Kidney epithelial cell (primary cell): ENCODE data around the gene DNAJC27. TPM values are rescaled to one million over a fixed set of nuclear protein-coding genes. Genes with fewer than 3 reads are reported as not detected.

Source experiments
- DNase-seq: peaks from one replicate; pipeline ENCODE4 v3.0.0-alpha.2; 2010; ENCODE audit warnings: low read depth
- H3K27me3 ChIP-seq: 2 replicates; pipeline ENCODE4 v1.6.0; 2011; ENCODE audit warnings: low read length; ENCODE audit not compliant: control insufficient read depth, insufficient read depth
- H3K36me3 ChIP-seq: 2 replicates; pipeline ENCODE4 v1.5.1; 2011; ENCODE audit warnings: low read length; ENCODE audit not compliant: control insufficient read depth, insufficient read depth
- H3K4me3 ChIP-seq: 2 replicates; pipeline ENCODE4 v1.5.1; 2011; ENCODE audit warnings: low read depth, mild to moderate bottlenecking, control low read depth, low read length
- total RNA-seq: library from RNA; depleted of rRNA; stranded (reverse); fragments of >200 nt; gene quantifications from 2 replicates; pipeline ENCODE4 v1.2.3, GENCODE V29; 2015
- TF ChIP-seq, protein P1 (sequence below): IDR thresholded peaks from 2 replicates; pipeline ENCODE4 v1.5.1; 2011; ENCODE audit warnings: mild to moderate bottlenecking, moderate library complexity, low read length, control low read depth, inconsistent platforms; ENCODE audit not compliant: insufficient read depth, poor library complexity, severe bottlenecking

DNAJC27 gene
- total RNA-seq, 1 donor from 2014 or later, result 3.6 TPM

- TF ChIP-seq, protein P1, sequence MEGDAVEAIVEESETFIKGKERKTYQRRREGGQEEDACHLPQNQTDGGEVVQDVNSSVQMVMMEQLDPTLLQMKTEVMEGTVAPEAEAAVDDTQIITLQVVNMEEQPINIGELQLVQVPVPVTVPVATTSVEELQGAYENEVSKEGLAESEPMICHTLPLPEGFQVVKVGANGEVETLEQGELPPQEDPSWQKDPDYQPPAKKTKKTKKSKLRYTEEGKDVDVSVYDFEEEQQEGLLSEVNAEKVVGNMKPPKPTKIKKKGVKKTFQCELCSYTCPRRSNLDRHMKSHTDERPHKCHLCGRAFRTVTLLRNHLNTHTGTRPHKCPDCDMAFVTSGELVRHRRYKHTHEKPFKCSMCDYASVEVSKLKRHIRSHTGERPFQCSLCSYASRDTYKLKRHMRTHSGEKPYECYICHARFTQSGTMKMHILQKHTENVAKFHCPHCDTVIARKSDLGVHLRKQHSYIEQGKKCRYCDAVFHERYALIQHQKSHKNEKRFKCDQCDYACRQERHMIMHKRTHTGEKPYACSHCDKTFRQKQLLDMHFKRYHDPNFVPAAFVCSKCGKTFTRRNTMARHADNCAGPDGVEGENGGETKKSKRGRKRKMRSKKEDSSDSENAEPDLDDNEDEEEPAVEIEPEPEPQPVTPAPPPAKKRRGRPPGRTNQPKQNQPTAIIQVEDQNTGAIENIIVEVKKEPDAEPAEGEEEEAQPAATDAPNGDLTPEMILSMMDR, result no peak
- no peak for DNase-seq
- Histone ChIP-seq H3K36me3 (no peaks in the 10 kb centered on the region), H3K4me3 (no peak overlapping the region), H3K27me3 (no peaks in the 10 kb centered on the region)
These were observed 32.4 kb downstream of the DNAJC27 start for GRCh38 chr2:24939353-24939752.

GRCh38 chr2:24937236-24937635, 34.5 kb downstream of the DNAJC27 start:
- no peaks in the 10 kb centered on the region for H3K27me3 ChIP-seq
- no peaks in the 10 kb centered on the region for H3K36me3 ChIP-seq
- TF ChIP-seq, protein P1, result no peak
- no peak overlapping the region for H3K4me3 ChIP-seq
- DNase-seq, result no peak

- Histone ChIP-seq H3K36me3 (no peaks in the 10 kb centered on the region), H3K27me3 (no peaks in the 10 kb centered on the region), H3K4me3 (no peak overlapping the region)
- no peak for DNase-seq
- TF ChIP-seq, protein P1, result no peak
These were observed 36.6 kb downstream of the DNAJC27 start for GRCh38 chr2:24935145-24935544.

- Histone ChIP-seq H3K36me3 (no peaks in the 10 kb centered on the region), H3K4me3 (no peak overlapping the region), H3K27me3 (no peaks in the 10 kb centered on the region)
- TF ChIP-seq, protein P1, result no peak
- no peak for DNase-seq
These were observed 39.0 kb downstream of the DNAJC27 start for GRCh38 chr2:24932715-24933114.

DNA sequence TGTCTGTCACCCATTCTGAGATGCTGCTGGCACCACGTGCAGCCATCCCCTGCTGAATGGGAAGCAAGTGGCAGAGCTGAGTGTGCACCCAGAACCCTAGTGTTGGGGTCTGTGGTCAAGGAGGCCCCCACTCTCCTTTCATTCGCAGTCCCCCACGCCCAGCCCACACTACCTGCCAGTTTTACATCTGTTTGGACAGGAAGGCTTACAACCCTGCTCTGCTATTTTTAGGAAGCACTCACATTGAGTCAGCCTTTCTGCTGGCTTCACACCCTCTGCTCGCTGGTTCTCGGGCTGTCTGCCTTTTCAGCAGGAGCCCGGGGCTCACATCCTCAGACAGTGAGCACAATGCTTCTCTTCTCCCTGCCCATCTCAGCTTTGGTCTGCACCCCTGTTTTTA, 41.0 kb downstream of the DNAJC27 start:
- H3K4me3 ChIP-seq, result no peak overlapping the region
- DNase-seq, result no peak

GRCh38 chr2:24929230-24929629, 42.5 kb downstream of the DNAJC27 start:
- Histone ChIP-seq H3K27me3 (peaks cover 2% of the 10 kb centered on the region), H3K4me3 (no peak overlapping the region), H3K36me3 (no peaks in the 10 kb centered on the region)
- no peak for DNase-seq
- TF ChIP-seq, protein P1, result no peak

More for the DNA sequence above, 41.0 kb downstream of the DNAJC27 start:
- H3K27me3 ChIP-seq, result no peaks in the 10 kb centered on the region
- H3K36me3 ChIP-seq, result no peaks in the 10 kb centered on the region
- TF ChIP-seq, protein P1, result no peak
